Raji (cell line): ENCODE measurements around the gene SUPT20HL2.

ENCODE experiments used
- POLR2A ChIP-seq: IDR thresholded peaks from 2 replicates; pipeline ENCODE4 v1.6.1; 2011; ENCODE audit warnings: low read depth, low read length, control low read depth; ENCODE audit not compliant: insufficient read depth

The SUPT20HL2 gene

DNA sequence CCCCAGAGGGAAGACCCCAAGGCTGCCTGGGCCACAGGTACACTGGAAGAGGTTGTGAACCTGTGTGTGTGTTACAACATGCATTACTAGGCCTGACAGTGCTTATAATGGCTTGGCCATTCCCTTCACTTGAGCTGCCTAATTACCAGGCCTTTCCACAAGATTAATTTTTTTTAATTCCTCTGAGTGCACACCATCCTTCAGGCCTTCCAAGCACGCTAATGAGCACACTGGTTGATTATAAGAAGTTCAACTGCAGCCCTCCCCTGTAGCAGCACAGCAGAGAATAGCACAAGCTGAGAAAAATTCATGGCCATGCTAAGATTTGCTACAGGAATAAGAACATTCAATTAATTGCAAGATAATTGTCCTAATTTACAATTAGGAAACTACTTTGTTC is 2.2 kb upstream of the SUPT20HL2 start:
- TF ChIP-seq POLR2A = no peak

DNA sequence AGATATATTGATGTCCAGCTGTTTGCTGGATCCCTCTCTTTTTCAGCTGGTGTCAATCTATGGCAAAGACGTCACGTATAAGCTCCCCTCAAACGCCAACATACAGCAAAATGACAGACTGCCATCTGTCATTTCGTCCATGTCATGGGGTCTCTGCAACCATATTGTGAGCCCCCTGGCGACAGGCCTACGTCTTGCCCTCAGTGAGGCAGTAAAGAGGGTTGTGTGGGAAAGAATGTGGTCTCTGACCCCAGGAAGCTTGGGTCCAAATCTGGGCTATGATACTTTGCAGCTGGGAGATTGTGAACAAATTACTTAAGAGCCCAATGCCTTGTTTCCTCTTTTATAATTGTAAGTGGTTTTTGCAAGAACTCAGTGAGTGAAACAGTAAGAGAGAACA is 7.4 kb downstream of the SUPT20HL2 start:
- no peak for TF ChIP-seq POLR2A

DNA sequence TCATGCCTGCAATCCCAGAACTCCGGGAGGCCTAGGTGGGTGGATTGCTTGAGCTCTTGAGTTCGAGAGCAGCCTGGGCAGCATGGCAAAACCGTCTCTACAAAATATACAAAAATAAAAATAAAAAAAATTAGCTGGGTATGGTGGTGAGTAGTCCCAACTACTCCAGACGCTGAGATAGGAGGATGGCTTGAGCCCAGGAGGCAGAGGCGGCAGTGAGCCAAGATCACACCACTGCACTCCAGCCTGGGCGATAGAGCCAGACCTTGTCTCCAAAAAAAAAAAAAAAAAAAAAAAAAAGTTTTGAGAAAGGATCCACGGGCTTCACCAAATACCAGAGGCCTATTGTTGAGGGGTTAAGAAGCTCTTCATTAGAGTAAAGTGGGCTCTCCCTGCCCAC is 8.0 kb downstream of the SUPT20HL2 start:
- no peak for TF ChIP-seq POLR2A

DNA sequence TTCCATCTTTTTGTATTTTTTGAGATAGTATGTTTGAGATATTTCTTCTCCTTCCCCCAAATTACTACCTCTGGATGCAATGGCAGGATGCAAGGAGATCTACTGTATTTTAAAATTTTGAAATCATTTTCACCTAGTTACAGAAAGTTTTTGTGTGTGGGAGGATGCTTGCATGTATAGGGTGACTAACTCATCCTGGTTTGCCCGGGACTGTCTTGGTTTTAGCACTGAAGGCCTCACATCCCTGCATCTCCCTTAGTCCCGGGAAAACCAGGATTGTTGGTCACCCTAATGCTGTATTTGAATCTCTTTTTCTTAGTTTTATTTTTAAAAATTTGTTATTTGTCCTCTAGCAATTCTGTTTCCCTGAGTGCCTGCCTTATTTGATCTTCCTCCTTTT is 12.1 kb downstream of the SUPT20HL2 start:
- no peak for TF ChIP-seq POLR2A

DNA sequence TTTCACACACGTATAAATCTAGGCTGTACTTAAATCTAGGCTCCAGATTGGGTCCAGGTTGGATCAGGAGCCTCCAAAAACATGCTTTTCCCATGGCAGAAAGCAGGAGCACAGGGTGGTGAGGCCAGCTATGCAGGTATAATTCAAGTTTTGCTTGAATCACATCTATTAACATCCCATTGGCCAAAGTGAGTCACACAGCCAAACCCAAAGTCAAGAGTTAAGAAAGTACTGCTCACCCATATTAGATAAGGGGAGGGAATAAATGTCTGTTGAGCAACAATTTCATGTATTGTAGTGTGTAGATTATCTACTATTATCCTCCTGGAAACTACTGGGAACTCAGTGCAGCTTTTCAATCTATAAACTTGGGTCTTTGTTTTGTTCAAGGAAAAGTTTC is 12.8 kb downstream of the SUPT20HL2 start:
- TF ChIP-seq POLR2A = no peak

DNA sequence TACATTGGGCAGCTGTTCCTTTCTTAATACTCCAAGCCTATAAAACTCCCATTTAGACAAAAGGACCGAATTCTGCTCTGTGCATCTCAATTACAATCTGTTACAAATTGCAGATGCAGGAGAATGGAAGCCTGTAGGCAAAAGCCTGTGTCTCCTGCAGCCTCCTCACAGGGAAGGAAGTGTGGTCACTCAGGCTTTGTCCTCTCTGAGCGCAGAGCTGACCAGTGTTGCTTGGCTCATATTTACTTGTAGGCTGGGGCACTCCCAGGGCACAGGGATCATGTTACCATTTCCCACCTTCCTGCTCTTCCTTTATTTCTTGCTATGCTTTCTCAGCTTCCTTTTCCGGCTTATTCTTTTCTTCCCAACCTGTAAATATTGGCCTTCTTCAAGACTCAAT is 15.7 kb downstream of the SUPT20HL2 start:
- no peak for TF ChIP-seq POLR2A

GRCh38 chrX:24294619-24295018 is 19.2 kb downstream of the SUPT20HL2 start:
- no peak for TF ChIP-seq POLR2A

DNA sequence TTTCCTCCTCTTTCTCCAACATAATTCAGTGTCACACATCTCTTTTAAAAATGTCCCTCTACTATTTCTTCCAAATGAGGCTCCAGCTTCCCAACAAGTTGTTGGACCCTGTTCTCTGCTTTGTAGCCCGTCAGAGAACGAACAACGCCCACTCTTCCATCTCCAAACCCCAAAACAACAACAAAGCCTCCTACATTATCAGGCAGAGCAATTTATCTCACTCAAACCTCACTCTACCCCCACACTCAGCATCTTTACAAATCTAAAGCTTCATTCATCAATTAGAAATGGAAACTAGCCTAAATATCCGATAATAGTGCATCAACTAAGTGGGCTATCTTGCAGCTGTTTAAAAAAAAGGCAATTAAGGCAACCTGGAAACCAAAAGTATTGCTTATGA is 20.5 kb downstream of the SUPT20HL2 start:
- no peak for TF ChIP-seq POLR2A

- no peak for TF ChIP-seq POLR2A
Measured at GRCh38 chrX:24292353-24292752, 21.5 kb downstream of the SUPT20HL2 start.

GRCh38 chrX:24285082-24285481 is 28.8 kb downstream of the SUPT20HL2 start:
- TF ChIP-seq POLR2A = no peak

- TF ChIP-seq POLR2A = no peak
Measured at GRCh38 chrX:24283127-24283794, 30.6 kb downstream of the SUPT20HL2 start.

- no peak for TF ChIP-seq POLR2A
Measured at GRCh38 chrX:24282381-24283126, 31.3 kb downstream of the SUPT20HL2 start.

DNA sequence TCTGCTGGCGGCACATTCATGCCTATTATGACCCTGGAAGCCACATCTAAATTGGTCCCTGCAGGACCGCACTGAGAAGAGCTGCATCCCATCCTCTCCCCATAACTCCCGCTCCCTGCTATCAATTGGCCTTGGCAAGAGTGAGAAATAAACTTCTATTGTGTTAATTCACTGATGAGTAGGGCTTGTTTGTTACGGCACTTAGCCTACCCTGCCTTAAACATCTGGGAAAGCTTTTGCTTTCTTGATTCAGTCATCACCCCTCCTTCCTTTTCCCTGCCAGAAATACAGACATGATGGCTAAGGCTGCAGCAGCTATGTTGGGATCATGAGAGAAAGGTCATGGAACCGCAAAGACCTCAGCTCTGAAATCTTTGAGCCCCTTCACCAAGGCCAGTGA is 36.5 kb downstream of the SUPT20HL2 start:
- no peak for TF ChIP-seq POLR2A

DNA sequence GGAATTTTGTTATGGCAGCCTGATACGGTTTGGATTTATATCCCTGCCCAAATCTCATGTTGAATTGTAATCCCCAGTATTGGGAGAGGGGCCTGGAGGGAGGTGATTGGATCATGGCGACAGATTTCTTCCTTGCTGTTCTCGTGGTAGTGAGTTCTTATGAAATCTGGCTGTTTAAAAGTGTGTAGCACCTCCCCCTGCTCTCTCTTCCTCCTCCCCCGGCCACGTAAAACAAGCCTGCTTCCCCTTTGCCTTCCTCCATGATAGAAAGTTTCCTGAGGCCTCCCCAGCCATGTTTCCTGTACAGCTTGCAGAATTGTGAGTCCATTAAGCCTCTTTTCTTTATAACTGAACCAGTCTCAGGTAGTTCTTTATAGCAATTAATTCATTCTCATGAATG is 37.9 kb downstream of the SUPT20HL2 start:
- TF ChIP-seq POLR2A = no peak

DNA sequence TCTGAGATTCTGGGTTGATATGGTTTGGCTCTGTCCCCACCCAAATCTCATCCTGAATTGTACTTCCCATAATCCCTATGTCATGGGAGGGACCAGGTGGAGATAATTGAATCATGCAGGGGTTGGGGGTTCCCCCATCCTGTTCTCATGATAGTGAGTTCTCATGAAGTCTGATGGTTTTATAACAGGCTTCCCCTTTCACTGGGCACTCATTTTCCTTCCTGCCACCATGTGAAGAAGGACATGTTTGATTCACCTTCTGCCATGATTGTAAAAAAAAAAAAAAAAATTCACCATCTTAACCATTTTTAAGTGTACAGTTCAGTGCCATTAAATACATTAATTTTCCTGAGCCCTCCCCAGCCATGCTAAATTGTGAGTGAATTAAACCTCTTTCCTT is 42.6 kb downstream of the SUPT20HL2 start:
- no peak for TF ChIP-seq POLR2A

- no peak for TF ChIP-seq POLR2A
Measured at GRCh38 chrX:24268786-24269185, 45.1 kb downstream of the SUPT20HL2 start.

GRCh38 chrX:24266996-24267395 is 46.9 kb downstream of the SUPT20HL2 start:
- TF ChIP-seq POLR2A = no peak

DNA sequence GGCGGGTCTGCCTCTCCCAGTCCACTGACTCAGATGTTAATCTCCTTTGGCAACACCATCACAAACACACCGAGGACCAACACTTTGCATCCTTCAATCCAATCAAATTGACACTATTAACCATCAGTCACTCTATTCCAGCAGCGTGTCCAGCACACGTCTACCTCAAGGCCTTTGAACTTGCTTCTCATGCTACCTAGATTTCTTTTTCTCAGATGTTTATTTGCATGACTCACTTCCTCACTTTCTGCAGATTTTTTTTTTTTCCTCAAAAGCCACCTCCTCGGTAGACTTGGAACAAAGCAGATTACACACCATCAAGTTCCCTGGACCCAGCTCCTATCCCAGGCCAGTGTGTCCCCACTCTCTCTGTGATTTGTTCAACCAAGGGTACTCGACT is 49.5 kb downstream of the SUPT20HL2 start:
- no peak for TF ChIP-seq POLR2A

GRCh38 chrX:24262309-24262708 is 51.6 kb downstream of the SUPT20HL2 start:
- no peak for TF ChIP-seq POLR2A
